PC-9 (cell line): ENCODE results near the gene FTO. TPM values are rescaled to one million over a fixed set of nuclear protein-coding genes. Genes with fewer than 3 reads are reported as not detected.

ENCODE experiments used
- BruUV-seq: library from RNA; stranded (reverse); fragments of 400-500 nt; replicated peaks from 2 replicates; lab custom pipeline; 2021; lab: Mats Ljungman, UMichigan
- CTCF ChIA-PET: fragments of 300-600 bp; sonication (Branson Sonifier 250); formaldehyde crosslinking; loops from one replicate; lab custom pipeline; 2022; ENCODE audit warnings: antibody characterized with exemption; lab: Charles Lee
- POLR2A ChIA-PET: fragments of 300-600 bp; sonication (Branson Sonifier 250); formaldehyde crosslinking; loops from one replicate; lab custom pipeline; 2022; ENCODE audit warnings: antibody characterized with exemption; ENCODE audit not compliant: unreplicated experiment; lab: Charles Lee
- DNase-seq, 2 experiments: peaks; one replicate each; pipeline versions ENCODE4 v3.0.0 to v3.0.0-alpha.2; 2015 to 2022; ENCODE audit warnings: mixed read lengths in 1 of 2
- H2AFZ ChIP-seq: fragments of 200-600 bp; sonication (generic); 2 replicates; pipeline ENCODE4 v1.8.1; 2017; ENCODE audit warnings: antibody characterized with exemption
- H3F3A ChIP-seq: fragments of 200-600 bp; sonication (generic); 2 replicates; pipeline ENCODE4 v1.8.1; 2017; ENCODE audit warnings: antibody characterized with exemption, mild to moderate bottlenecking, low read depth; ENCODE audit not compliant: insufficient read depth
- H3K27ac ChIP-seq: fragments of 200-600 bp; sonication (generic); 2 replicates; pipeline ENCODE4 v1.6.1; 2016; ENCODE audit warnings: mixed run types
- H3K27me3 ChIP-seq: fragments of 200-600 bp; sonication (generic); 2 replicates; pipeline ENCODE4 v1.6.1; 2016; ENCODE audit warnings: low read depth, mixed run types; ENCODE audit not compliant: insufficient read depth
- H3K36me3 ChIP-seq: fragments of 200-600 bp; sonication (generic); 2 replicates; pipeline ENCODE4 v1.6.1; 2016; ENCODE audit warnings: low read depth, mixed run types
- H3K4me1 ChIP-seq: fragments of 200-600 bp; sonication (generic); replicated peaks from 2 replicates; pipeline ENCODE4 v1.6.1; 2016; ENCODE audit warnings: mixed run types; ENCODE audit not compliant: insufficient read depth
- H3K4me2 ChIP-seq: fragments of 200-600 bp; sonication (generic); 2 replicates; pipeline ENCODE4 v1.6.1; 2017; ENCODE audit warnings: mixed run types
- H3K4me3 ChIP-seq: fragments of 200-600 bp; sonication (generic); 2 replicates; pipeline ENCODE4 v1.6.1; 2016; ENCODE audit warnings: mixed run types
- H3K79me2 ChIP-seq: fragments of 200-600 bp; sonication (generic); 2 replicates; pipeline ENCODE4 v1.6.1; 2017; ENCODE audit warnings: low read depth, mixed run types
- H3K9me2 ChIP-seq: fragments of 200-600 bp; sonication (generic); 2 replicates; pipeline ENCODE4 v1.8.1; 2017; ENCODE audit warnings: mild to moderate bottlenecking; ENCODE audit not compliant: insufficient read depth
- H3K9me3 ChIP-seq: fragments of 200-600 bp; sonication (generic); 2 replicates; pipeline ENCODE4 v1.8.1; 2016; ENCODE audit warnings: low read depth; ENCODE audit not compliant: insufficient read depth
- H4K20me1 ChIP-seq: fragments of 200-600 bp; sonication (generic); 2 replicates; pipeline ENCODE4 v1.8.1; 2017; ENCODE audit not compliant: insufficient read depth
- EZH2 ChIP-seq: fragments of 200-600 bp; sonication (generic); IDR thresholded peaks from 2 replicates; pipeline ENCODE4 v1.8.0; 2017; ENCODE audit warnings: antibody characterized with exemption, low read depth
- intact Hi-C: fragments of 100-400 bp; cut with micrococcal nuclease; formaldehyde crosslinking; loops from one replicate; pipeline ENCODE4 v1.10.0; 2022; ENCODE audit not compliant: unreplicated experiment
- total RNA-seq: library from RNA; stranded (reverse); gene quantifications from 2 replicates; pipeline ENCODE4 v1.2.3, GENCODE V29; 2021
- TF ChIP-seq, protein P1 (sequence below): fragments of 200-600 bp; sonication (generic); conservative IDR thresholded peaks from 2 replicates; pipeline ENCODE4 v1.6.1; 2017; ENCODE audit warnings: mixed run types, antibody characterized with exemption, mild to moderate bottlenecking, moderate library complexity

Gene FTO
- total RNA-seq, 1 experiment from 2014 or later: 58.1 TPM

DNA sequence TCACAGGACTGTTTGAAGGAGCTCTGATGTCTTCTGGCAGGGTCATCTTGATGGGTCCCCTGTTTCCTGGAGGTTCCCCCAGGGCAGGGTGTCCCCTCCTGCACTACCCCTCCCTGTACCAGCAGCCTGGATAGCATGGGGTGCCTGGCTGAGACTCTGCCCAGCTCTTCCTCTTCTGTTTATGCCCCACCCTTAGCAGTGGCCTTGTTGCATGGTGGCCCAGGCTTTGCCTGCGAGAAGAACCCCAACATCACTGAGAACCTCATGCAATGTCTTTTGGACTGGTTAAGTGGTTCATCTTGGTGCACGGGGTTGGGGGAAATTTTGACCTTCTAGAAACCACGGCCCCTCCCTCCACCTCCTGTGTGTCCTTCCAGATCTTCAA is 460.8 kb downstream of the FTO start:
- BruUV-seq: no TSS peak
- TF ChIP-seq, protein P1, sequence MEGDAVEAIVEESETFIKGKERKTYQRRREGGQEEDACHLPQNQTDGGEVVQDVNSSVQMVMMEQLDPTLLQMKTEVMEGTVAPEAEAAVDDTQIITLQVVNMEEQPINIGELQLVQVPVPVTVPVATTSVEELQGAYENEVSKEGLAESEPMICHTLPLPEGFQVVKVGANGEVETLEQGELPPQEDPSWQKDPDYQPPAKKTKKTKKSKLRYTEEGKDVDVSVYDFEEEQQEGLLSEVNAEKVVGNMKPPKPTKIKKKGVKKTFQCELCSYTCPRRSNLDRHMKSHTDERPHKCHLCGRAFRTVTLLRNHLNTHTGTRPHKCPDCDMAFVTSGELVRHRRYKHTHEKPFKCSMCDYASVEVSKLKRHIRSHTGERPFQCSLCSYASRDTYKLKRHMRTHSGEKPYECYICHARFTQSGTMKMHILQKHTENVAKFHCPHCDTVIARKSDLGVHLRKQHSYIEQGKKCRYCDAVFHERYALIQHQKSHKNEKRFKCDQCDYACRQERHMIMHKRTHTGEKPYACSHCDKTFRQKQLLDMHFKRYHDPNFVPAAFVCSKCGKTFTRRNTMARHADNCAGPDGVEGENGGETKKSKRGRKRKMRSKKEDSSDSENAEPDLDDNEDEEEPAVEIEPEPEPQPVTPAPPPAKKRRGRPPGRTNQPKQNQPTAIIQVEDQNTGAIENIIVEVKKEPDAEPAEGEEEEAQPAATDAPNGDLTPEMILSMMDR: no peak
- no peak for TF ChIP-seq EZH2
- Histone ChIP-seq H3K4me2 (no peak overlapping the region), H2AFZ (no peak overlapping the region), H3K27ac (no peak overlapping the region), H3K4me3 (no peak overlapping the region), H3K79me2 (no peaks in the 10 kb centered on the region), H3K9me2 (no peaks in the 10 kb centered on the region), H4K20me1 (no peaks in the 10 kb centered on the region), H3K4me1 (no peaks in the 10 kb centered on the region), H3F3A (no peaks in the 10 kb centered on the region), H3K27me3 (no peaks in the 10 kb centered on the region), H3K9me3 (no peaks in the 10 kb centered on the region), H3K36me3 (no peaks in the 10 kb centered on the region)
- ChIA-PET POLR2A (interaction anchor here (0.7 kb wide), 1 partner anchor 209 kb away, joined by 3 read pairs; no protein-coding TSS in a partner anchor), CTCF (no interaction called here)
- no peak for DNase-seq
- intact Hi-C loops: no loop called here

DNA sequence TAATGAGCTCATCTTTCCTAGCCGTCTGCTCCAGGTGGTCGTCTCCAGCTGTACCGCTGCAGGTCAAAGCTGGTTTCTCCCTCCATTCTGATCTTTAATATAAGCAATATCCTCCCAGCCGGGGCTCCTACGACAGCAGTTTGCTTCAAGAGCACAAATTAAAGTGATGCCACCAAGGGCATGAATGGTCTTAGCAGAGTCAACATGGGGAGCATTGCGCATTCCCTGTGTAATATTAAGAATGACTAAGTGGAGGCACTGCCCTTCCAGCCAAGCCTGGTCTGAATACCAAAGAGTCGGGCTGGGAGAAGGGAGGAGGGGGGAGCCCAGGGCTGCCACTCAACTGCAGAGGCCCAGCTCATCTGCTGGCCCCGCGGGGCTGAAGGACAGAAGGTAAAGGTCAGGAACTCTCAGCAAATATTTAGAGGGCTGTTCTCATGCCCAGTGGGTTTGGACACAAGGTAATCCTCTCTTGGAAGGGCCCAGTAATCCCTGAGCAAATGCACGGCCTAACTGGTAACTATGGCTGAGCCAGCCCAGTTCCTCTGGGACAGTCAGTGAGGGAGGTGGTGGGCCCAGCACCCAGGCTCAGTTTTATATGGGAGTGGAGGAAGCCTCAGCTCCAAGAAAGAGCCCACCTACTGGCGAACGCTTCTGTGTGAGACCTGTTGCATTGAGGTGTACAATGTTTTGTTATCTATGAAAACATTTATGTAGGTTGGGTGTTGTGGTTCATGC is 461.4 kb downstream of the FTO start:
- H3K4me2 ChIP-seq: no peak overlapping the region
- CTCF ChIA-PET: no interaction called here

DNA sequence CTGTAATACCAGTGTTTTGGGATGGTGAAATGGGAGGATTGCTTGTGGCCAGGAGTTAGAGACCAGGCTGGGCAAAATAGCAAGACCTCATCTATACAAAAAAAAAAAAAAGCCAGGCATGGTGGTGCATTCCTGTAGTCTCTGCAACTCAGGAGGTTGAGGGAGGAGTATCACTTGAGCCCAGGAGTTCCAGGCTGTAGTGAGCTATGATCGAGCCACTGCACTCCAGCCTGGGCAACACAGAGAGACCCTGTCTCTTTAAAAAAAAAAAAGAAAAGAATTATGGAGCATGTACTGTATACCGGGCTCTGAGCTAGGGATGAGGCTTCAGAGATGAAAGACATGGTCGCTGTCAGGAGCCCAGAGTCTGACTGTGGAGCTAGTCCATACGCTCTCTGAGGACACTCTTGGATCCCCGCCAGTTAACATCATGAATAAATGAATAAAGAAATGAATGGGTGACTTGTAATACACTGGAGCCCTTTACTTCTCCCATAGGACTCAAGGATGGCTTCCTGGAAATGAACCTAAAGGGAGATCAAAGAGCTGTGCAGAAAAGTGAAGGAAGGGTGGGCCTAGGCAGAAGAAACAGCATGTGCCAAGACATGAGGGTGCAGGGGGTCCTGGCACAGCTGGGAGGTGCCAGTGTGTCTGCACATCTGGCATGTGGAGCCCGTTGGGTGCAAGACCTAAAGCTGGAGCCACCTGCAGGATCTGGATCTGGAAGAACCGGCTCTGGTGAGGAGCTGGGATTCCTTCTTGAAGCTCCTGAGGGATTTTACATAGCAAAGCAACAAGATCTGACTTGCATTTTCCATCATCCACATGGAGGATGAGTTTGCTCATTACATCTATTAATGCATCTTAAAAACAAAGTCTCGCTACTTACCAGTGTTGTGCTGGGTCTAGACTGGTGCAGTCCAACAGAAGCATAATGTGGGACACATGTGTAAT is 462.2 kb downstream of the FTO start:
- ChIA-PET CTCF (no interaction called here), POLR2A (no interaction called here)
- no peaks in the 10 kb centered on the region for H4K20me1 ChIP-seq
- no peak overlapping the region for H3K4me2 ChIP-seq
- DNase-seq: no peak
- H3K36me3 ChIP-seq: no peaks in the 10 kb centered on the region
- no peaks in the 10 kb centered on the region for H3K9me3 ChIP-seq
- no peaks in the 10 kb centered on the region for H3K27me3 ChIP-seq
- no peaks in the 10 kb centered on the region for H3K9me2 ChIP-seq
- H3K27ac ChIP-seq: no peak overlapping the region
- H3K4me3 ChIP-seq: no peak overlapping the region
- H2AFZ ChIP-seq: no peak overlapping the region
- no peaks in the 10 kb centered on the region for H3F3A ChIP-seq
- no peaks in the 10 kb centered on the region for H3K4me1 ChIP-seq
- intact Hi-C loops: no loop called here
- no TSS peak for BruUV-seq
- no peaks in the 10 kb centered on the region for H3K79me2 ChIP-seq
- TF ChIP-seq EZH2: no peak
- TF ChIP-seq, protein P1: no peak

More for the DNA sequence above, 461.4 kb downstream of the FTO start:
- no peaks in the 10 kb centered on the region for H3K36me3 ChIP-seq
- H3K9me3 ChIP-seq: no peaks in the 10 kb centered on the region
- H3K4me3 ChIP-seq: no peak overlapping the region
- no peaks in the 10 kb centered on the region for H4K20me1 ChIP-seq
- no peak overlapping the region for H3K27ac ChIP-seq
- no peak for TF ChIP-seq EZH2
- TF ChIP-seq, protein P1: no peak
- no peaks in the 10 kb centered on the region for H3K4me1 ChIP-seq
- POLR2A ChIA-PET: no interaction called here
- DNase-seq: no peak
- intact Hi-C loops: no loop called here
- no peaks in the 10 kb centered on the region for H3K79me2 ChIP-seq
- no TSS peak for BruUV-seq
- H3K9me2 ChIP-seq: no peaks in the 10 kb centered on the region
- H3F3A ChIP-seq: no peaks in the 10 kb centered on the region
- no peaks in the 10 kb centered on the region for H3K27me3 ChIP-seq
- no peak overlapping the region for H2AFZ ChIP-seq
